GM18861 (cell line): ENCODE data around the gene FOXB1.
A peak's percentile ranks its signal among the peaks of the same experiment; 100 is the strongest.

ENCODE experiments used
- ATAC-seq: cut with Tn5 transposase; IDR thresholded peaks from one replicate; pipeline ENCODE4 v1.9.1; 2021; ENCODE audit not compliant: unreplicated experiment

FOXB1 gene

GRCh38 chr15:60004009-60004845 lies at the start of gene FOXB1:
TSS of gene FOXB1 (plus strand) at chr15:60004311. CDS start at chr15:60004964, 653 bp downstream.
- no peak for ATAC-seq

DNA sequence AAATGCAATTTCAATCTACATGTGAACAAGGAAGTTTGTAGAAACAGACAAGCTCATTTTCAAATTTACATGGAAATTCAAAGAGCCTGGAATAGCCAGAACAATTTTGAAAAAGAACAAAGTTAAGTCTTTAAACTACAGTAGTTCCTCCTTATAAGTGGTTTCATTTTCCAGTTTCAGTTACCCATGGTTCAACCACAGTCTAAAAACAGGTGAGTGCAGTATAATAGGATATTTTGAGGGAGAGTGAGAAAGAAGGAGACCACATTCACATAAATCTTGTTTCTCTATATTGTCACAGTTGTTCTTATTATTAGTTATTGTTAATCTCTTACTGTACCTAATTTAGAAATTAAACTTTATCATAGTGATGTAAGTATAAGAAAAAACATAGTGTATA lies 45.8 kb upstream of the FOXB1 start:
- no peak for ATAC-seq

- ATAC-seq = no peak
These were observed 43.8 kb upstream of the FOXB1 start for GRCh38 chr15:59960318-59960717.

DNA sequence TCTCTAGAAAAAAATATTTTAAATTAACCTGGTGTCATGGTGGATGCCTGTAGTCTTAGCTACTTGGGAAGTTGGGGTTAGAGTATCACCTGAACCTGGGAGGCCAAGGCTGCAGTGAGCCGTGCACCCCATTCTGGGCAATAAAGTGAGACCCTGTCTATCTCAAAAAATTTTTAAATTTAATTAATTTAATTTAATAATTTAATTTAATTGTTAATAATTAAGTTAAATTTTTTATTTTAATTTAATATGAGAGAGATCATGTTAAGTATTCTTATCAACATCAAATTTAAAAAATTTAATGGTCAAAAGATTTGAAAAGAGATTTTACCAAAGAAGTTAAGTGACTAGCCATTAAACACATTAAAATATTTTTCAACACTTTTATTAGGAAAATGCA lies 40.8 kb upstream of the FOXB1 start:
- no peak for ATAC-seq

DNA sequence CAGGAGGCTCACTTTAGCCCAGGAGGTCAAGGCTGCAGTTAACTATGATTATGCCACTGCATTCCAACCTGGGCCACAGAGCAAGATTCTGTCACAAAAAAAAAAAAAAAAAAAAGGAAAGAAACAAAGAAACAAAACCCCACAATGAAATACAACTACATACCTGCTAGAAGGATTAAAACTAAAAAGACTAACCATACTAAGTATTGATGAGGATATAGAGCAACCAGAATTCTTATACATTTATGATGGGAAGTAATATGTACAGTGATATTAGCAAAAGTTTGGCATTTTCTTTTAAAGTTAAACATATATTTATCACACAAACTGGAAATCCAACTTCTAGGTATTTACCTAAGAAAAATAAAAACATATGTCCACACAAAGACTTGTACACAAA lies 40.2 kb upstream of the FOXB1 start:
- ATAC-seq = no peak

DNA sequence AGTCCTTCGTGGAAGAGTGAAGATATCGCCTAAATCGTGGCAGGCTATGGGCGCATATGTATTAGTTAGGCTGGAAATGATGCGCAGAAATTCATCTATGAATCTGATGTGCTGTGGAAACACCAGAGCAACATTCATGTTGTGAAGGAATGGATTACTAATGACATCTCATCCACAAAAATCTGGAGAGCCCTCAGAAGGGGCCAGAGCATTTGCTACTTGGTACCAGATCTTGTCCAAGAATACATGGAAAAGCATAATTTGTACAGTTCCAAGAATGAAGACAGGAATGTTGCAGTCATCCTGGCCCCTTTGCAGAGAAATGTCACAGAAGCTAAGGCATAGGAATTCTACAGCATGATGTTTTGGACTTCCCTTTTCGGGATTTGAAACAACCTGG lies 38.4 kb upstream of the FOXB1 start:
- ATAC-seq = no peak

DNA sequence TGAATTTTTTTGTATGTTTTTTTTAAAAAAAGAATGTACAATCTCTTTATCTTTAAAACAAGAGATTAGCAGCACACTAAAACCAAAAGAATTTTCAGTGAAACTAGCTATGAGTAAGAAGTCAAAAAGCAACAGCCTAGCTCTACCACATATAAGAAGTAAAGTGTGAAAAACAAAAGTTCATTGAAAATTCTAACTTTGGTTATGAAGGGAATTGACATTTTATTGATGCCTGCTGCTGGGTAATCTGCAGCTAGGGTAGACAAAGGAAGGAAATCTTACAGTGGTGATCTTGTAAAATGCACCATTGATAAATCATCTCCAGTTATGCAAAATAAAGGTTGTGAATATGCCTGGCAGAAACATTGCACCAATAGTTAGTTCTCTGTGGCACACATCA lies 37.8 kb upstream of the FOXB1 start:
- no peak for ATAC-seq

- no peak for ATAC-seq
These were observed 35.8 kb upstream of the FOXB1 start for GRCh38 chr15:59968314-59968713.

- no peak for ATAC-seq
These were observed 31.9 kb upstream of the FOXB1 start for GRCh38 chr15:59972241-59972640.

GRCh38 chr15:59976480-59977271 lies 27.4 kb upstream of the FOXB1 start:
- ATAC-seq = no peak

GRCh38 chr15:59991834-59992233 lies 12.3 kb upstream of the FOXB1 start:
- ATAC-seq = no peak

GRCh38 chr15:59993041-59993750 lies 10.9 kb upstream of the FOXB1 start:
- no peak for ATAC-seq

GRCh38 chr15:59993950-59994401 lies 10.1 kb upstream of the FOXB1 start:
- ATAC-seq = no peak

DNA sequence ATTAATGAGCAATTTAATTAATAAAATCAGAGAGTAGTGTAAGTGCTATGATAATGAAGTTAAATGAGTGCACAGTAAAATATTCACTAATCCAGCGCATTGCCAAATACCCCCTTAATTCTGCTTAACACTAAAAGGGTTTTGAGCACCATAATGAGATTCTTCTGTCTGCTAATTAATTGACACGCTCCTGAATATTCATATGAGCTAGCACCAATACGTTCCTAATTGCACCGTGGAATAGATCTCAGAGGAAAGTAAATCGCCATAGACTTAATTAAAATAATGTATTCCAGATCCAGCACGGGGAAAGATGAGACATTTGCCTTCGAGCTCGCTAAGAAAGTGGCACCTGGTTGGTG lies 9.6 kb upstream of the FOXB1 start:
- ATAC-seq = no peak

GRCh38 chr15:59994888-59995557 lies 9.1 kb upstream of the FOXB1 start:
- no peak for ATAC-seq

GRCh38 chr15:59995568-59996297 lies 8.4 kb upstream of the FOXB1 start:
- no peak for ATAC-seq

- ATAC-seq = no peak
These were observed 7.6 kb upstream of the FOXB1 start for GRCh38 chr15:59996298-59997041.

DNA sequence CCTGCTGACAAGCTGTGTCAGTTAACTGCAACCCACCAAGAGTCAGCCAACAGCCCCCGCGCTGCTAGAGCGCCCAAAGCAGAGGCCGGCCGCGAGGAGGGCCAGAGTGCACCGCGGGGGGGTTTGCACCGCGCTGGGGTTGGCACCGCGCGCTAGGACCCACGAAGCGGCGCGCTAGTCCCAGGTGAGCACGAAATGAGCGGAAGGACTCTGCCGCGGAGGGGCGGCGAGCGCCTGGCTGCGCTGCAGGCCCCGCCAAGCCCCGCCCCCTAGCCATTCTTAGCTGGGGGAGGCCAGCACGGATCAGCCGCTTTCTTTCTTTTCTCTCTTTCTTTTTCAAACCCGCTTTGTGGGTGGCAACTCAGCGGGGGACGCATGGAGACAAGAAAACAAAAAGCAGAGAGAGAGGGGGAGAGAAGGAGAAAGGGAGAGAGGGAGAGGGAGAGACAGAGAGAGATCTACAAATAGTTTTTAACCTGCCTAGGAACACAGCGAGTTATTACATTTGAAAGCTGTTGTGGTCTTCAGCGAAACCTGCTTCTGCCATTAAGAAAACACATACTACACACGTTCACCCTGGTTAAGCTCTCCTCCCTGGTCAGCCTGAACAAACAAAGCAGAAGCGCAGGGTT lies 6.9 kb upstream of the FOXB1 start:
- peak; percentile 63 for ATAC-seq

GRCh38 chr15:59998305-59998949 lies 5.7 kb upstream of the FOXB1 start:
- no peak for ATAC-seq
